Superior temporal gyrus (tissue), 1 donor: ENCODE measurements around the gene USP28.
"Not testable (repeated sequence)": the region's sequence is repeated elsewhere in the genome, so short reads cannot be mapped to it uniquely, and the experiment has no call there.

Source experiments
- DNase-seq: peaks from one replicate; pipeline ENCODE4 v3.0.0-alpha.2; 2016; ENCODE audit errors: extremely low spot score

USP28 gene

GRCh38 chr11:113875234-113876073, at the start of gene USP28:
USP28 (minus strand) TSS chr11:113875572; CDS start chr11:113875501, 71 bp downstream.
- peak; percentile 96 for DNase-seq

DNA sequence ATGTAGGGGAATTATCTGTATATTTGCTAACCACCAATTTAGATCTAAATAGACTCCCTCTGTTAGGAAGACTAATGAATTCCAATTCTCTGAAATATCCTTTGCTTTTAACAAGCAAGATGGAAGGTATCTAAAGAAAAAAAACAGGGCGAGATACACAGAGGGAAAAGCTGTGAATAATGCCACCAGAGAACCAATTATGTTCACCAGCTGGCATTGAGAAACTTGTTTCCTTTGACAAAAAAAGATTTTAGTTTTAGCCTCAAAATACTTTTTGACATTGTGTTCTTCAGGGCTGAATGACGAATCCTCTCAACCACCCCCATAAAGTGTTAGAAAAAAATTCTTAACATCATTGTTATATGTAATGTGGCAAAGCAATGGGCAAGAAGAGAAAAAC, 48.2 kb upstream of the USP28 start:
- peak; percentile 74 for DNase-seq

GRCh38 chr11:113911491-113911890, 36.1 kb upstream of the USP28 start:
- not testable (repeated sequence) for DNase-seq

DNA sequence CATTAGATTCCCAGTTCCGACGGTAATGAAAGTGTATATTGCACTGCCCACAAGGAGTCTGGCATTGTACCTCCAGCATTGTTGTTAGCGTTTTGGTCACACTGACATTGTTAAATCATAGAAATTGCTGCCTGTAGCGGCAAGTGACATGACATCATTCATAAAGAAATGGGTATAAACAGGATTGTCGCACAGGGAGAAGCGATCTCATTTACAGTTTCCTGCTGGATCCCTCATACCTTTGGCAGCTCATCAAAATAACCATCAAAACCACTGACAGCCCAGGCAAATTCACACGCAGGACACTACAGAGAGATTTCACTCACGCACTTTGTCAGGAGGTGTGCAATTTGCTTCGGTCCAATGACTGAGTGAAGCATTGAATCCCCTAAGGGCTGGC, 32.7 kb upstream of the USP28 start:
- DNase-seq, result no peak

- DNase-seq, result no peak
Measured at GRCh38 chr11:113907681-113908080, 32.3 kb upstream of the USP28 start.

DNA sequence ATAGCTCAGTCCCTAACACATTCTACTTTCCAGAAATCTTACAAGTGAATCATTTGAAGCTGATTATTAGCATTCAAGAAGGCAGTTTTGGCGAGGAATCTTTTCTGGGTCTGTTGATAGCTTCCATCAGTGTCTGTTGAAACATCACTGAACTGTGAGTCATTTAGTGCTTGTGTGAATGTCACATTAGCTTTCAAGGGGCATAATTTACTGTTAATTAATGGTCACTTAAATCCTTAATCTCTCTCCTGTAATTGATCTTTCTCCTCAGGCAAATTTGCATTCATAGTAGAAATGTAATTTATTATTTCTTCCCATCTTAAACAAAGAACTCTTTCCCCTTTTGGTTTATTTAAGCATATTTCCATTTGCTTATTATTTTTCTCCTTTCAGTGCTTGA, 31.8 kb upstream of the USP28 start:
- no peak for DNase-seq

- DNase-seq, result no peak
Measured at GRCh38 chr11:113906516-113906915, 31.1 kb upstream of the USP28 start.

DNA sequence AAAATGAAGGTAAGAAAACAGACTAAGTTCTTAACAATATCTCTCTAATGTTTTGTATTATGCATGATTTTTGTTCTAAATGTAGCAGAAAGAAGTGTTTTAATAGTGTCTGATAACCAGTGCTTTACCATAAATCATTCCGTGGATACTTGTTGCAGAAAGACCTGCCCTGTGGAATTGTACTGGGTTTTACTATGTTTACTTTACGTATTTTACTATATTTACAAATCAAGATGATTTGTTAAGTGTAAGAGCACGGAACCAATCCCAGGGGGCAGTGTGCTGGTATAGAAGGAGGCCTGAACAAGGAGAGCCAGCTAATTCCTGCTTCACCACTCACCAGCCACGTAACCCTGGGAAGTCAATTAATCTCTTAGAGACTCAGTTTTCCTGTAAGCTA, 30.7 kb upstream of the USP28 start:
- no peak for DNase-seq

DNA sequence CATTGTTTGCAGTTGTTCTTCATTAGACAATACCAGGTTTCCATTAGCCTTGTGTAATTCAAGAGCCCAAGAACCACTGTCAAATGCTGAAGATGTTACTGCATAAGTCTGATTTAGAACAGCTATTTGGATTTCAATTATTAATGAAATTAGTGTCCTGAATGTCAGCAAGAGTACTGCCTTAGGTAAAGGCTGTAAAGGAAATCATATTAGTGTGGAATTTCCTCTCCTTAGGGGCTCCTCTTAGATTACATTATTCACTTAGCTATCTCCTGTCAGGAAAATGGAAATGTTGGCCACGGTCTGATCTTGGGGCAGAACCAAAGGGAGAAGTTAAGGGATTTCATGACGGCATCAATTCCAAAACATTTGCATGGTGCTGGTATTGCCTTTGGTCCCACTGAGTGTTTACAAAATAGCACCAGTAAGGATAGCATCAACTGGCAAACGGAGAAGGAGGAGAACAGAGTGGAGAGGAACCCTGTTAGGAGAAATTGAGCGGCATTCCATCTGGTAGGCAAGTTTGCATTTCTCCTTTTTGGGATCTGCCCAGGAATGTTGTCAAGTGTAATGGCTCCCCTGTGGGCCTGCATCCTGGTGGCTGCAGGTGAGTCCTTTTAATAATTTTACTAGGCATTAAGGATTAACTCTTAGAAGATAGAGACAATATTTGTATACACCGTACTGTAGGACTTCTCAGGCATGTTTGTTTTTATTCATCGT, 29.2 kb upstream of the USP28 start, which contains the start of gene HTR3B:
TSS of gene HTR3B (plus strand) at position 418 of the 723 bp plus-strand sequence. CDS start at position 556, 138 bp downstream.
- DNase-seq, result no peak

GRCh38 chr11:113901141-113901540, 25.8 kb upstream of the USP28 start:
- DNase-seq, result no peak

- DNase-seq, result peak; percentile 81
Measured at GRCh38 chr11:113896156-113896879, 20.9 kb upstream of the USP28 start.

DNA sequence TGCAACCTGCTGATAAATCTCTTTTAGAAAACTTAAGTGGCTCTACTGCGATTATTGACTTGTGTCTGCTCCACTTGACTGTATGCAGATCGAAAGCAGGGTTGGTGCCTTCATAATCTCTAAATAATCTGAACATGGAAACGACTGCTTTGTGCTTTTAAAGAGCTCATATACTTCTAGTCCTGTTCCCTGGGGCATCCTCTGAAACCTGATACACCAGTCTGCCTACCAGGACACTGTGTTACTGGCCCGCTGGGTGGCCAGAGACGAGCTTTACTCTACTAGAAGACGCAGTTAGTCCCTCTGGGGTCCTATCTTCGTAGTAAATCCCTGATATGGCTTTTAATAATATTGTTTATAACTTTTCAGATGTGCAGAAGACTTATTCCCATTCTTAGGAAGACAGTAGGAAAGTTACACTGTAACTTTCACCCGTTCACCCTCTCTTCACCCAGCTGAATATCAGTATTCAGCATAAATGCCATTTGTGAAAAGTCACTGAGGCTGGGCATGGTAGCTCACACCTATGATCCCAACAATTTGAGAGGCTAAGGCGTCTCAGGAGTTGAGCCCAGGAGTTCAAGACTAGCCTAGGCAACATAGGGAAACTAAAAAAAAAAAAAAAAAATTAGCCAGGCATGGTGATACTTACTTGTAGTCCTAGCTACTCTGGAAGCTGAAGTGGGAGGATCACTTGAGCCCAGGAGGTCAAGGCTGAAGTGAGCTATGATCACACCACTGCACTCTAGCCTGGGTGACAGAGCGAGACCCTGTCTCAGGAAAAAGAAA, 20.2 kb upstream of the USP28 start:
- DNase-seq, result no peak

DNA sequence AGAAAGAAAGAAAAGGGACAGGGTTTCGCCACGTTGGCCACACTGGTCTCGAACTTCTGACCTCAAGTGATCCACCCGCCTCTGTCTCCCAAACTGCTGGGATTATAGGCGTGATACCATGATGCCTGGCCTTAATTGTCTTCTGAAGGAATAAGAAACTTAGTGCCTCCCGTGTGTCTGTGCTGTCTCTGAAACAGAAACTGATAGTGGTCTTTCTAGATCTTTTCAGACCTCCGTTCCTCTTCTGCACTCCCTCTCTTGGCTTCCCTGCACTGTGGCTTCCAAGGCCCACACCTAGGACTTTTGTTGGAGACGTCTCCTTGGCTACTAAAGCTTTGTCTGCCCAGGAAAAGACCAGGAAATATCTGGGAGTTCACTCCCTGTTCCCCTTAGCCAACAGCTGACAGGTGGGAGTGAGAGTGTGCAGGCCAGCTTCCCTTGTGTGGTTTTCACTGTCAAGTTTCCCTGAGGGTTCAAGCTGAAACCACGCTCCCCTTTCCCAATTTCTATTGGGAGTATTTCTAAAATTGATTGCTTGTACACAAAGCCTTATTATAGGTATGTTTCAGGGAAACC, 19.1 kb upstream of the USP28 start:
- no peak for DNase-seq

- DNase-seq, result no peak
Measured at GRCh38 chr11:113888848-113889247, 13.5 kb upstream of the USP28 start.

DNA sequence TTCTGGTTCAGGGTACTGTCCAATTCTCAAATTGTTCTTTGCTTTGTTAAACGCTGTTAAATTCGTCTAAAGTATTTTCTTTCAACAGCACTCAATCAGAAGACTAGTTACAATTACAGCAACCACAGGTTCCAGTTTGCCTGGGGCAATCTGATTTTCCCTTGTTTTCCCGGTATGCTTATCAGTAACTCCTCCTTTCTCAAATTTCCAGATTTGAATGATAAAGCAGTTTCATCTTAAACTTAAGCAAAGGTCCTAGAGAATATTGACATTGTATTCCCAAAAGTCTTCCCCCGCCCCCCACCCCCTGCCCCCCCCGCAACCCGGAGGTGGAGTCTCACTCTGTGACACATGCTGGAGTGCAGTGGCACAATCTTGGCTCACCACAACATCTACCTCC, 10.5 kb upstream of the USP28 start:
- no peak for DNase-seq

- DNase-seq, result no peak
Measured at GRCh38 chr11:113884361-113884836, 9.0 kb upstream of the USP28 start.

GRCh38 chr11:113881856-113882255, 6.5 kb upstream of the USP28 start:
- DNase-seq, result no peak

DNA sequence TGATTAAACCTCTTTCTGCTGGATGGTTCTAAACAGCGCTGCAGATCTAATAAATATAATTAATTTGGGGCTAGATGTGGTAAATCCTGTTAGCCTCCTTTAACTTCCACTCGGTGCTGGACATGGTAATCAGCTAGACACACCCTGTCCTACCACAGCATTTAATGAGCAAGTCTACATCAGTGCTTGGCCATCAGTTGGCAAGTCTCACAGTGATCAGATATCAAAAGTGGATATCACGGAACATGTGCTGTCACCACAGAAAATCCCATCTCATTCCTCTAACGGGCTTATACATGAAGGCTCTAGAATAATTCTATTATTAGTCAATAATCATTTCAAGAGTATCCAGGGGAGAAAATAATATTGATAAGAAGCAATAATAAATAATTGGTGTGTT, 5.6 kb upstream of the USP28 start:
- no peak for DNase-seq

GRCh38 chr11:113879446-113879845, 4.1 kb upstream of the USP28 start:
- DNase-seq, result not testable (repeated sequence)

DNA sequence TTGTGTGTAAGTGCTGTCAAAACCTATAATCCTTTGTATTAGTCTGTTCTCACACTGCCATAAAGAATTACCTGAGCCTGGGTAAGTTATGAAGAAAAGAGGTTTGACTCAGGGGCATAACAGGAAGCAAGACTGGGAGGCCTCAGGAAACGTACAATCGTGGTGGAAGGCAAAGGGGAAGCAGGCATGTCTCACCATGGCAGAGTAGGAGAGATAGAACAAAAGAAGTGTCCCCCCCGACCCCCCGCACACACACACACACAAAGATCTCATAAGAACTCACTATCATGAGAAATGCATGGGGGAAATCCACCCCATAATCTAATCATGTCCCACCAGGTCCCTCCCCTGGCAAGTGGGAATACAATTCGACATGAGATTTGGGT, 2.3 kb upstream of the USP28 start:
- no peak for DNase-seq
